Esophagus muscularis mucosa (tissue), 4 donors: Measurements from ENCODE around the gene PLCXD3. TPM values are rescaled to one million over a fixed set of nuclear protein-coding genes. Genes with fewer than 3 reads are reported as not detected.

ENCODE experiments used
- DNase-seq: peaks from one replicate; pipeline ENCODE4 v3.0.0-alpha.2; 2017; ENCODE audit errors: extremely low spot score
- H3K27ac ChIP-seq, 4 donors: fragments of 200-600 bp; sonication (generic); replicated peaks in 1 of 4; 1 replicate in 3 of 4; 2 replicates in 1 of 4; pipeline ENCODE4 v1.5.1; 2016 to 2019; ENCODE audit warnings: mild to moderate bottlenecking in 1 of 4
- H3K27me3 ChIP-seq, 4 donors: fragments of 200-600 bp; sonication (generic); one replicate each; pipeline versions ENCODE4 v1.5.1 to v1.6.0; 2016 to 2019
- H3K36me3 ChIP-seq, 4 donors: fragments of 200-600 bp; sonication (generic); one replicate each; pipeline ENCODE4 v1.5.1; 2016 to 2019
- H3K4me1 ChIP-seq, 4 donors: fragments of 200-600 bp; sonication (generic); one replicate each; pipeline ENCODE4 v1.5.1; 2016 to 2019
- H3K4me3 ChIP-seq, 4 donors: fragments of 200-600 bp; sonication (generic); 1 replicate in 2 of 4; 2 replicates in 2 of 4; pipeline ENCODE4 v1.5.1; 2016 to 2019; ENCODE audit warnings: mild to moderate bottlenecking in 4 of 4, moderate library complexity in 1 of 4
- H3K9me3 ChIP-seq, 4 donors: fragments of 200-600 bp; sonication (generic); 1 replicate in 3 of 4; 2 replicates in 1 of 4; pipeline ENCODE4 v1.5.1; 2016 to 2019
- EP300 ChIP-seq: sonication (generic); formaldehyde crosslinking; IDR thresholded peaks from one replicate; pipeline ENCODE4 v1.6.1; 2017; ENCODE audit warnings: antibody characterized with exemption
- POLR2A ChIP-seq: fragments of 450-650 bp; IDR thresholded peaks from one replicate; pipeline ENCODE4 v1.6.1; 2017; ENCODE audit warnings: antibody characterized with exemption, moderate library complexity, mild to moderate bottlenecking, low read depth
- POLR2AphosphoS5 ChIP-seq, 2 donors: sonication (generic); formaldehyde crosslinking; IDR thresholded peaks; one replicate each; pipeline ENCODE4 v1.6.1; 2017; ENCODE audit warnings: antibody characterized with exemption in 2 of 2
- WGBS: methylation state at CpG from one replicate; pipeline ENCODE4 v1.1.5; 2018; 5-methylcytosine and 5-hydroxymethylcytosine counted together
- intact Hi-C: fragments of 100-400 bp; cut with DNase I; formaldehyde crosslinking; loops from one replicate; pipeline ENCODE4 v1.15.1; 2023
- total RNA-seq, 4 donors: library from RNA; depleted of rRNA; stranded (reverse); fragments of >200 nt; gene quantifications; one replicate each; pipeline versions ENCODE4 v1.1.0 to v1.2.1, GENCODE V29; 2016
- TF ChIP-seq, protein P1 (sequence below), 3 experiments: fragments of 200-600 bp in 2 of 3; fragments of 450-650 bp in 1 of 3; sonication (generic) in 2 of 3; IDR thresholded peaks; one replicate each; pipeline ENCODE4 v1.5.1; 2017 to 2019; ENCODE audit warnings: antibody characterized with exemption in 3 of 3, mild to moderate bottlenecking in 2 of 3, moderate library complexity in 1 of 3

The PLCXD3 gene
- total RNA-seq, 4 donors from 2014 or later: 1.1 to 3.0 (median 2.0) TPM

DNA sequence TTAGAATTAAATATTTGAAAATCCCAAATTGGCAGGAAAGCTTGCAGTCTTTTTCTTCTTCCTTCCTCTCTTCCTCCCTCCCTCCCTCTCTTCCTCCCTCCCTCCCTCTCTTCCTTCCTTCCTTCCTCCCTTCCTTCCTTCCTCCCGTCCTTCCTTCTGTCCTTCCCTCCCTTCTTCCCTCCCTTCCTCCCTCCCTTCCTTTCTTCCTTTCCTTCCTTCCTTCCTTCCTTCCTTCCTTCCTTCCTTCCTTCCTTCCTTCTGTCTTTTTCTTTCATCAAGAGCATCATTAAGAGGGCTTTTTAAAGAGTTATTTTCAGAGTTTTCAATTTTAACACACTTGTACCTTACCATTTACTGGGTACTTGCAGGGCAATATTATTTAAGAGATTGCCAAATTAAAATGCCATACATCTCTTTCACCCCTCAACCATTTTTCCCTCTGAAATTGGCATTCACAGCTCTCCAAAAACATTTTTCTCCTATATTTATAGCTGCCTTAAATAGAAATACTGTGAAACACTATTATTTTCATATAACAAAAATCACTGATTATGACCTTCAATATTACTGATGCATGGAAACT lies 197.8 kb downstream of the PLCXD3 start:
- DNase-seq: no peak
- intact Hi-C loops: no loop called here
- no peaks in the 10 kb centered on the region for H3K36me3 ChIP-seq
- 60% methylated on average over 1 of the region's 1 CpG for WGBS
- no peaks in the 10 kb centered on the region for H3K9me3 ChIP-seq
- TF ChIP-seq POLR2A (no peak), EP300 (no peak), POLR2AphosphoS5 (IDR thresholded peaks at IDR 0.05) (no peak)
- TF ChIP-seq, protein P1, sequence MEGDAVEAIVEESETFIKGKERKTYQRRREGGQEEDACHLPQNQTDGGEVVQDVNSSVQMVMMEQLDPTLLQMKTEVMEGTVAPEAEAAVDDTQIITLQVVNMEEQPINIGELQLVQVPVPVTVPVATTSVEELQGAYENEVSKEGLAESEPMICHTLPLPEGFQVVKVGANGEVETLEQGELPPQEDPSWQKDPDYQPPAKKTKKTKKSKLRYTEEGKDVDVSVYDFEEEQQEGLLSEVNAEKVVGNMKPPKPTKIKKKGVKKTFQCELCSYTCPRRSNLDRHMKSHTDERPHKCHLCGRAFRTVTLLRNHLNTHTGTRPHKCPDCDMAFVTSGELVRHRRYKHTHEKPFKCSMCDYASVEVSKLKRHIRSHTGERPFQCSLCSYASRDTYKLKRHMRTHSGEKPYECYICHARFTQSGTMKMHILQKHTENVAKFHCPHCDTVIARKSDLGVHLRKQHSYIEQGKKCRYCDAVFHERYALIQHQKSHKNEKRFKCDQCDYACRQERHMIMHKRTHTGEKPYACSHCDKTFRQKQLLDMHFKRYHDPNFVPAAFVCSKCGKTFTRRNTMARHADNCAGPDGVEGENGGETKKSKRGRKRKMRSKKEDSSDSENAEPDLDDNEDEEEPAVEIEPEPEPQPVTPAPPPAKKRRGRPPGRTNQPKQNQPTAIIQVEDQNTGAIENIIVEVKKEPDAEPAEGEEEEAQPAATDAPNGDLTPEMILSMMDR (IDR thresholded peaks at IDR 0.05): no peak
- H3K27ac ChIP-seq: no peak overlapping the region
- H3K27me3 ChIP-seq: no peaks in the 10 kb centered on the region
- no peak overlapping the region for H3K4me3 ChIP-seq
- no peaks in the 10 kb centered on the region for H3K4me1 ChIP-seq

DNA sequence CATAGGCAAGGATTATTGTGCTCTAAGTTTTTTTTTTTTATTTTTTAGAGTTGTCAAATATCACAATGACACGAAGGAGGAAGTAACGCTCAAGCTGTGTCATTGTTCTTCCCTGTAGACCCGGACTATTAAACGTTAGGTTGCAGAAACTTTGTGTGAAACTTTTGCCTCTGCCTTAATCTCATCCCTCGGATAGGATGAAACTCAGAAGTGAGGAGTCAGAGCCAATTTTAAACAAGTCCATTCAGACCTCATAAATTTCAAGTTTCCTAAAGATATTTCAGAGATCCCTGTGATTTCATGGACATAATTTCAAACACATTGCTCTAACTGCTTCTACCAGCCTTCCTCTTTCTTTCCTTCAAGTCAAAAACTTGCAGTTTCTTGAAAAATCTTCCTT lies 198.3 kb downstream of the PLCXD3 start:
- DNase-seq: no peak
- Histone ChIP-seq H3K4me1 (no peaks in the 10 kb centered on the region), H3K27ac (no peak overlapping the region), H3K9me3 (no peaks in the 10 kb centered on the region), H3K36me3 (no peaks in the 10 kb centered on the region), H3K27me3 (no peaks in the 10 kb centered on the region), H3K4me3 (no peak overlapping the region)
- 63% methylated on average over 5 of the region's 5 CpGs for WGBS
- intact Hi-C loops: no loop called here
- TF ChIP-seq POLR2A (no peak), EP300 (no peak), POLR2AphosphoS5 (IDR thresholded peaks at IDR 0.05) (no peak)
- TF ChIP-seq, protein P1 (IDR thresholded peaks at IDR 0.05): no peak

DNA sequence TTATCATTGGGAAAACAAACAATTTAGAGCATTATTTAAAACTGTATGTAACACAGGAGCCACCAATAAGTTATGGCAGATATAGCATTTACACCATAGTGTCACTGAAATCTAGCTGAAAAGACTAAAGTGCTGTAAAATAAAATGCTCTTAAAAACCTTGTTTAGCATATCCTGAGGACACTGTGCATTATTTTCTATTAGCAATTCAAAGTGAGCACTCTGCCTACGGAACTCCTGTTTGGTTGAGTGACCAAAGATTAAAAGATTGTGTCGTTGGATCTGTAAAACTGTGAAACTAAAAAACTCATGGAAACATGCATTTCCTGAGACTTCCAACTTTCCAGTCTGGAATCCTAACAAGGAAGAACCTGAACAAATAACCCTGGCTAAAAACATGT lies 201.1 kb downstream of the PLCXD3 start:
- H3K4me3 ChIP-seq: no peak overlapping the region
- WGBS: 80% methylated on average over 2 of the region's 2 CpGs
- H3K36me3 ChIP-seq: no peaks in the 10 kb centered on the region
- TF ChIP-seq EP300: no peak
- no peak for TF ChIP-seq POLR2AphosphoS5 (IDR thresholded peaks at IDR 0.05)
- TF ChIP-seq, protein P1 (IDR thresholded peaks at IDR 0.05): no peak
- no peak for TF ChIP-seq POLR2A
- no peaks in the 10 kb centered on the region for H3K4me1 ChIP-seq
- no peaks in the 10 kb centered on the region for H3K27me3 ChIP-seq
- no peak for DNase-seq
- no peak overlapping the region for H3K27ac ChIP-seq
- intact Hi-C loops: no loop called here
- no peaks in the 10 kb centered on the region for H3K9me3 ChIP-seq

DNA sequence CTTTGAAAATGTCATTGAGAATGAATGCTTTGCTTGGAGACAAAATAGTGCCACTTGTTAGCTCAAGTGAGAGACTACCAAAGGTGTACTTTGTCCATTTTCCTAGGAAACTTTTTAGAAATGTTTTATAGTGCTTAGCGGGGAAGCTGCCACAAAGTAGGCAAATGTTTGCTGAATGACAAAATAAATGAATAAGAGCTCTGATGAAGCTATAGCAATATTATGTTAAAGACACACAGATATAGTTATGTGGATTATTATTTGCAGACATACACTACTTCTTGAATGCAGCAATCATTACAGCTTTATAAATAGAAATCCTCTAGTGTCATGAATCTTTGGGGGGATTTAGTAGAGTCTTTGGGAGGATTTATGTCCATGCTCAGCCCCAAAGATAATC lies 204.4 kb downstream of the PLCXD3 start:
- Histone ChIP-seq H3K9me3 (no peaks in the 10 kb centered on the region), H3K4me3 (no peak overlapping the region), H3K4me1 (no peaks in the 10 kb centered on the region), H3K27me3 (no peaks in the 10 kb centered on the region), H3K36me3 (no peaks in the 10 kb centered on the region), H3K27ac (no peak overlapping the region)
- intact Hi-C loops: no loop called here
- TF ChIP-seq POLR2AphosphoS5 (IDR thresholded peaks at IDR 0.05) (no peak), EP300 (no peak), POLR2A (no peak)
- TF ChIP-seq, protein P1 (IDR thresholded peaks at IDR 0.05): no peak
- 96% methylated on average over 1 of the region's 1 CpG for WGBS
- no peak for DNase-seq

DNA sequence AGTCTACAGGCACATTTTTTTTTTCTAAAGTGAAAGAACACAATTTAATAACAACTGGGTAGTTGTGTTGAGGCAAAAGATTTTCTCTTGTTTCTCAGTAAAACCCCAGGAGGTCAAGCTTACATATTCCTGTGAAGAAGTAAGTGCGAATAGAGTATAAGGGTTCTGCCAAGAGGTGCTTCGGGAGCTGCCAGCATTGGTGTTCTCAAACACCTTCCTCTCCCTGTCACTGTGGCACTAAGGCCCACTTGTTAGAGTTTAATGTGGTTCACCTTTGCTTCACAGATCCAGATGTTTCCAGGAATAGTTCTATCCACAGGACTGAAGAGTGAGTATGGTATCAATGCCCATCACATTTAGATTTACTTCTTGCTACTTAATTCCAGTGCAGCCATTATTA lies 205.3 kb downstream of the PLCXD3 start:
- Histone ChIP-seq H3K36me3 (no peaks in the 10 kb centered on the region), H3K4me1 (no peaks in the 10 kb centered on the region), H3K27ac (no peak overlapping the region), H3K4me3 (no peak overlapping the region), H3K9me3 (no peaks in the 10 kb centered on the region), H3K27me3 (no peaks in the 10 kb centered on the region)
- no peak for TF ChIP-seq POLR2AphosphoS5 (IDR thresholded peaks at IDR 0.05)
- TF ChIP-seq, protein P1 (IDR thresholded peaks at IDR 0.05): no peak
- no peak for TF ChIP-seq POLR2A
- TF ChIP-seq EP300: no peak
- no peak for DNase-seq
- WGBS: 68% methylated on average over 2 of the region's 2 CpGs
- intact Hi-C loops: no loop called here
